MCF 10A (cell line): ENCODE results near the gene AP1M2. TPM values are rescaled to one million over a fixed set of nuclear protein-coding genes. Genes with fewer than 3 reads are reported as not detected.

Experiments
- BruUV-seq: library from RNA; stranded (reverse); fragments of 400-500 nt; replicated peaks from 2 replicates; lab custom pipeline; 2021; lab: Mats Ljungman, UMichigan
- CTCF ChIA-PET: fragments of 300-600 bp; sonication (Branson Sonifier 250); formaldehyde crosslinking; extraction: SDS; loops from one replicate; lab custom pipeline; 2021; ENCODE audit warnings: antibody characterized with exemption, inconsistent platforms; lab: Yijun Ruan, JAX
- POLR2A ChIA-PET: fragments of 300-600, 350-650 bp; sonication (Branson Sonifier 250); formaldehyde crosslinking; extraction: SDS; loops from one replicate; lab custom pipeline; 2020; ENCODE audit warnings: antibody characterized with exemption, inconsistent platforms; lab: Yijun Ruan, JAX
- DNase-seq: peaks from one replicate; pipeline ENCODE4 v3.0.0-alpha.2; 2018; ENCODE audit not compliant: unreplicated experiment
- H3K27ac Mint-ChIP-seq: one replicate; pipeline ENCODE4 v1.8.0; 2022; ENCODE audit warnings: mild to moderate bottlenecking, low read depth, mixed read lengths; ENCODE audit not compliant: unreplicated experiment
- H3K27me3 Mint-ChIP-seq: one replicate; pipeline ENCODE4 v1.8.0; 2022; ENCODE audit warnings: mixed read lengths; ENCODE audit not compliant: insufficient read depth, unreplicated experiment
- H3K36me3 Mint-ChIP-seq: one replicate; pipeline ENCODE4 v1.8.0; 2022; ENCODE audit warnings: mild to moderate bottlenecking, moderate library complexity, mixed read lengths; ENCODE audit not compliant: insufficient read depth, unreplicated experiment
- H3K4me1 Mint-ChIP-seq: one replicate; pipeline ENCODE4 v1.8.0; 2022; ENCODE audit warnings: mixed read lengths; ENCODE audit not compliant: insufficient read depth, unreplicated experiment
- H3K4me3 Mint-ChIP-seq: one replicate; pipeline ENCODE4 v1.8.0; 2022; ENCODE audit warnings: mild to moderate bottlenecking, moderate library complexity, mixed read lengths; ENCODE audit not compliant: unreplicated experiment
- H3K9me3 Mint-ChIP-seq: one replicate; pipeline ENCODE4 v1.8.0; 2022; ENCODE audit warnings: mixed read lengths; ENCODE audit not compliant: unreplicated experiment
- intact Hi-C: fragments of 100-400 bp; cut with micrococcal nuclease; formaldehyde crosslinking; loops from 2 replicates; pipeline ENCODE4 v1.14.1; 2022
- total RNA-seq: library from RNA; stranded (reverse); gene quantifications from 2 replicates; pipeline ENCODE4 v1.2.3, GENCODE V29; 2022
- TF ChIP-seq, protein P1 (sequence below): fragments of 200-600 bp; IDR thresholded peaks from one replicate; pipeline ENCODE4 v1.8.0; 2022; ENCODE audit warnings: antibody characterized with exemption, mild to moderate bottlenecking; ENCODE audit not compliant: unreplicated experiment

Gene AP1M2
- total RNA-seq, 1 experiment from 2014 or later: 6.1 TPM

- TF ChIP-seq, protein P1, sequence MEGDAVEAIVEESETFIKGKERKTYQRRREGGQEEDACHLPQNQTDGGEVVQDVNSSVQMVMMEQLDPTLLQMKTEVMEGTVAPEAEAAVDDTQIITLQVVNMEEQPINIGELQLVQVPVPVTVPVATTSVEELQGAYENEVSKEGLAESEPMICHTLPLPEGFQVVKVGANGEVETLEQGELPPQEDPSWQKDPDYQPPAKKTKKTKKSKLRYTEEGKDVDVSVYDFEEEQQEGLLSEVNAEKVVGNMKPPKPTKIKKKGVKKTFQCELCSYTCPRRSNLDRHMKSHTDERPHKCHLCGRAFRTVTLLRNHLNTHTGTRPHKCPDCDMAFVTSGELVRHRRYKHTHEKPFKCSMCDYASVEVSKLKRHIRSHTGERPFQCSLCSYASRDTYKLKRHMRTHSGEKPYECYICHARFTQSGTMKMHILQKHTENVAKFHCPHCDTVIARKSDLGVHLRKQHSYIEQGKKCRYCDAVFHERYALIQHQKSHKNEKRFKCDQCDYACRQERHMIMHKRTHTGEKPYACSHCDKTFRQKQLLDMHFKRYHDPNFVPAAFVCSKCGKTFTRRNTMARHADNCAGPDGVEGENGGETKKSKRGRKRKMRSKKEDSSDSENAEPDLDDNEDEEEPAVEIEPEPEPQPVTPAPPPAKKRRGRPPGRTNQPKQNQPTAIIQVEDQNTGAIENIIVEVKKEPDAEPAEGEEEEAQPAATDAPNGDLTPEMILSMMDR: peak; percentile 6
- peak; percentile 37 for DNase-seq
- BruUV-seq: no TSS peak
- no peaks in the 10 kb centered on the region for H3K36me3 Mint-ChIP-seq
- ChIA-PET CTCF (interaction anchor here (0.5 to 1.4 kb wide), 13 partner anchors 11 to 165 kb away, joined by 3 to 6 read pairs (median 3); partner anchors contain the start of gene CDC37), POLR2A (interaction anchor here (0.7 to 5.4 kb wide), 8 partner anchors 13 to 268 kb away, joined by 3 to 23 read pairs (median 4); partner anchors contain the start of gene TMED1)
- H3K27me3 Mint-ChIP-seq: no peaks in the 10 kb centered on the region
- peaks cover 31% of the 10 kb centered on the region for H3K4me1 Mint-ChIP-seq
- no peaks in the 10 kb centered on the region for H3K9me3 Mint-ChIP-seq
- H3K4me3 Mint-ChIP-seq: peak overlapping the region; percentile 73
- peak overlapping the region; percentile 35 for H3K27ac Mint-ChIP-seq
- intact Hi-C loops: loop anchor here (5.0 kb wide), 1 partner anchor 146 kb away; the partner anchor contains the start of gene PDE4A
Measured at GRCh38 chr19:10568062-10568825, 18.9 kb downstream of the AP1M2 start.

- BruUV-seq: no TSS peak
- H3K27ac Mint-ChIP-seq: no peak overlapping the region
- intact Hi-C loops: loop anchor here (5.0 kb wide), 1 partner anchor 145 kb away; the partner anchor contains the start of gene PDE4A
- peaks cover under 1% of the 10 kb centered on the region for H3K36me3 Mint-ChIP-seq
- H3K9me3 Mint-ChIP-seq: no peaks in the 10 kb centered on the region
- TF ChIP-seq, protein P1: no peak
- peak overlapping the region; percentile 73 for H3K4me3 Mint-ChIP-seq
- CTCF ChIA-PET: interaction anchor here (0.6 to 1.4 kb wide), 10 partner anchors 13 to 164 kb away, joined by 3 to 6 read pairs (median 4); partner anchors contain the start of gene CDC37
- DNase-seq: no peak
- H3K27me3 Mint-ChIP-seq: no peaks in the 10 kb centered on the region
- POLR2A ChIA-PET: interaction anchor here (0.7 to 5.4 kb wide), 7 partner anchors 12 to 269 kb away, joined by 3 to 23 read pairs (median 5); partner anchors contain the start of gene TMED1
- peaks cover 31% of the 10 kb centered on the region for H3K4me1 Mint-ChIP-seq
Measured at GRCh38 chr19:10567656-10568055, 19.5 kb downstream of the AP1M2 start.

- peak overlapping the region; percentile 96 for H3K4me3 Mint-ChIP-seq
- intact Hi-C loops: loop anchor here (5.0 kb wide), 1 partner anchor 145 kb away; the partner anchor contains the start of gene PDE4A
- H3K27ac Mint-ChIP-seq: peak overlapping the region; percentile 94
- BruUV-seq: no TSS peak
- POLR2A ChIA-PET: interaction anchor here (0.7 to 5.4 kb wide), 7 partner anchors 11 to 277 kb away, joined by 3 to 23 read pairs (median 3); partner anchors contain the start of gene CDC37
- CTCF ChIA-PET: interaction anchor here (0.8 to 1.4 kb wide), 9 partner anchors 14 to 163 kb away, joined by 3 to 6 read pairs (median 4); partner anchors contain the start of gene CDC37
- TF ChIP-seq, protein P1: no peak
- no peak for DNase-seq
- no peaks in the 10 kb centered on the region for H3K9me3 Mint-ChIP-seq
- peaks cover 31% of the 10 kb centered on the region for H3K4me1 Mint-ChIP-seq
- H3K27me3 Mint-ChIP-seq: no peaks in the 10 kb centered on the region
- peaks cover 8% of the 10 kb centered on the region for H3K36me3 Mint-ChIP-seq
Measured at GRCh38 chr19:10566658-10567410, 20.3 kb downstream of the AP1M2 start.
